GM12878 (cell line): Measurements from ENCODE around the gene SGMS1. TPM values are rescaled to one million over a fixed set of nuclear protein-coding genes. Genes with fewer than 3 reads are reported as not detected.

Experiments
- ATAC-seq: fragments of 200-7000 bp; cut with Tn5 transposase; 3 replicates; pipeline ENCODE4 v1.9.1; 2020; ENCODE audit warnings: mild to moderate bottlenecking, moderate library complexity
- BruUV-seq: library from RNA; stranded (reverse); fragments of 400-500 nt; replicated peaks from 2 replicates; lab custom pipeline; 2021; lab: Mats Ljungman, UMichigan
- CTCF ChIA-PET: fragments of 300-600 bp; sonication (Branson Sonifier 250); formaldehyde crosslinking; extraction: SDS; loops from one replicate; lab custom pipeline; 2021; ENCODE audit warnings: inconsistent platforms; lab: Yijun Ruan, JAX
- POLR2A ChIA-PET: fragments of 350-600 bp; formaldehyde crosslinking; extraction: SDS; loops from one replicate; lab custom pipeline; 2021; ENCODE audit warnings: inconsistent platforms; lab: Charles Lee
- RAD21 ChIA-PET: fragments of 300-600 bp; sonication (Branson Sonifier 250); formaldehyde crosslinking; loops from one replicate; lab custom pipeline; 2023; ENCODE audit warnings: antibody characterized with exemption; ENCODE audit not compliant: unreplicated experiment; lab: Charles Lee
- SMC1A ChIA-PET: fragments of 300-600 bp; sonication (Branson Sonifier 250); formaldehyde crosslinking; loops from one replicate; lab custom pipeline; 2023; ENCODE audit not compliant: unreplicated experiment, uncharacterized antibody; lab: Charles Lee
- DNase-seq: peaks from one replicate; pipeline ENCODE4 v3.0.0-alpha.2; 2011; ENCODE audit warnings: low read depth, low spot score
- FAIRE-seq: peaks from 3 replicates; lab custom pipeline; 2011; peaks lifted over from hg19 to GRCh38; lab: Jason Lieb, UNC
- H2AFZ ChIP-seq: 2 replicates; pipeline ENCODE4 v1.6.0; 2011; ENCODE audit warnings: low read depth, low read length, control low read depth; ENCODE audit not compliant: control insufficient read depth
- H3K27ac ChIP-seq: 2 replicates; pipeline ENCODE4 v1.5.1; 2011; ENCODE audit warnings: control low read depth; ENCODE audit not compliant: control insufficient read depth, insufficient read depth
- H3K27me3 ChIP-seq, 2 experiments: replicated peaks in 1 of 2; 2 replicates each; pipeline versions ENCODE4 v1.6.0 to v1.6.1; 2011; ENCODE audit warnings: low read length in 1 of 2; ENCODE audit not compliant: control insufficient read depth in 2 of 2, insufficient read depth in 2 of 2
- H3K36me3 ChIP-seq, 2 experiments: 2 replicates each; pipeline ENCODE4 v1.5.1; 2011; ENCODE audit warnings: low read length in 1 of 2; ENCODE audit not compliant: control insufficient read depth in 2 of 2, insufficient read depth in 2 of 2
- H3K4me1 ChIP-seq: 2 replicates; pipeline ENCODE4 v1.6.1; 2011; ENCODE audit warnings: mild to moderate bottlenecking, low read length, moderate library complexity, mixed read lengths; ENCODE audit not compliant: control insufficient read depth, insufficient read depth
- H3K4me2 ChIP-seq: 2 replicates; pipeline ENCODE4 v1.6.0; 2011; ENCODE audit warnings: control low read depth; ENCODE audit not compliant: control insufficient read depth, insufficient read depth
- H3K4me3 ChIP-seq: fragments of 200-600 bp; sonication (generic); 2 replicates; pipeline ENCODE4 v1.5.1; 2016
- H3K79me2 ChIP-seq: 2 replicates; pipeline ENCODE4 v1.6.0; 2011; ENCODE audit warnings: low read length; ENCODE audit not compliant: control insufficient read depth, insufficient read depth
- H3K9ac ChIP-seq: 2 replicates; pipeline ENCODE4 v1.8.0; 2011; ENCODE audit warnings: low read length, control low read depth, mixed read lengths; ENCODE audit not compliant: control insufficient read depth, insufficient read depth
- H3K9me3 ChIP-seq: replicated peaks from 3 replicates; pipeline ENCODE4 v1.5.1; 2011; ENCODE audit warnings: mild to moderate bottlenecking, low read length; ENCODE audit not compliant: control insufficient read depth, insufficient read depth
- H4K20me1 ChIP-seq: 2 replicates; pipeline ENCODE4 v1.6.0; 2011; ENCODE audit not compliant: control insufficient read depth, insufficient read depth
- BCL11A ChIP-seq: IDR thresholded peaks from 2 replicates; pipeline ENCODE4 v1.6.1; 2011; ENCODE audit warnings: low read depth, low read length
- CBFB ChIP-seq: IDR thresholded peaks from 2 replicates; pipeline ENCODE4 v1.6.1; 2016; ENCODE audit warnings: antibody characterized with exemption, low read depth
- ESRRA ChIP-seq: IDR thresholded peaks from 2 replicates; pipeline ENCODE4 v1.6.1; 2012; ENCODE audit warnings: mild to moderate bottlenecking, low read length, improper control_type of control experiment
- EZH2 ChIP-seq: IDR thresholded peaks from 2 replicates; pipeline ENCODE4 v1.6.1; 2012; ENCODE audit warnings: low read depth, mild to moderate bottlenecking, control low read depth, inconsistent platforms, low read length, borderline replicate concordance; ENCODE audit not compliant: control insufficient read depth
- HCFC1 ChIP-seq: fragments of 150-350 bp; IDR thresholded peaks from 2 replicates; pipeline ENCODE4 v1.6.1; 2014; ENCODE audit warnings: low read length
- IRF4 ChIP-seq: IDR thresholded peaks from 2 replicates; pipeline ENCODE4 v1.6.1; 2011; ENCODE audit warnings: low read depth, low read length
- NFIC ChIP-seq: IDR thresholded peaks from 2 replicates; pipeline ENCODE4 v1.6.1; 2012; ENCODE audit warnings: low read depth, mild to moderate bottlenecking, inconsistent platforms, low read length, moderate library complexity
- NFYB ChIP-seq: IDR thresholded peaks from 2 replicates; pipeline ENCODE4 v1.6.1; 2011; ENCODE audit warnings: low read depth, mild to moderate bottlenecking, low read length, improper control_type of control experiment, moderate library complexity; ENCODE audit not compliant: insufficient read depth
- NR2C1 ChIP-seq: fragments of 450-650 bp; IDR thresholded peaks from 2 replicates; pipeline ENCODE4 v1.6.1; 2017; ENCODE audit warnings: antibody characterized with exemption, mild to moderate bottlenecking, moderate library complexity
- NR2F1 ChIP-seq: fragments of 450-650 bp; conservative IDR thresholded peaks from 2 replicates; pipeline ENCODE4 v1.6.1; 2017; ENCODE audit warnings: mild to moderate bottlenecking
- SMARCA5 ChIP-seq: fragments of 450-650 bp; IDR thresholded peaks from 2 replicates; pipeline ENCODE4 v1.6.1; 2017; ENCODE audit warnings: mild to moderate bottlenecking
- WGBS: methylation state at CpG from one replicate; pipeline ENCODE4 v1.1.6; 2016; ENCODE audit warnings: low lambda C conversion rate; ENCODE audit not compliant: insufficient replicate concordance, insufficient coverage; ENCODE audit errors: missing lambda C conversion rate; 5-methylcytosine and 5-hydroxymethylcytosine counted together
- in situ Hi-C: fragments of 300-500 bp; cut with MboI; formaldehyde crosslinking; loops from 9 replicates; pipeline ENCODE4 v1.14.3; 2018; ENCODE audit warnings: mixed read lengths
- intact Hi-C: fragments of 100-400 bp; cut with micrococcal nuclease; formaldehyde crosslinking; loops from one replicate; pipeline ENCODE4 v1.14.2; 2022; ENCODE audit not compliant: unreplicated experiment
- polyA plus RNA-seq, 11 experiments: library from polyadenylated mRNA; depleted of rRNA in 4 of 11; unstranded in 6 of 11; stranded (reverse) in 5 of 11; fragments of >200 nt; fragmentation: Nextera tagmentation in 4 of 11; fragmentation: Illumina TruSeq in 1 of 11; extraction: Ambion mirVana in 4 of 11; extraction: Trizol in 1 of 11; gene quantifications; 1 replicate in 1 of 11; 2 replicates in 10 of 11; pipeline versions ENCODE4 v1.2.1 to v1.2.3, GENCODE V29; 2011 to 2016; ENCODE audit warnings: inconsistent platforms in 2 of 11, missing spikeins in 2 of 11, low read depth in 1 of 11
- total RNA-seq, 4 experiments: library from RNA; depleted of rRNA in 3 of 4; stranded (reverse); fragments of >200 nt in 3 of 4; fragmentation: Illumina TruSeq in 1 of 4; extraction: Trizol in 1 of 4; gene quantifications; 2 replicates each; pipeline versions ENCODE4 v1.2.1 to v1.2.3, GENCODE V29; 2013 to 2021
- TF ChIP-seq, protein P1 (sequence below): IDR thresholded peaks from 2 replicates; pipeline ENCODE4 v1.6.1; 2012; ENCODE audit warnings: low read depth, low read length, improper control_type of control experiment
- TF ChIP-seq, protein P2 (sequence below): fragments of 450-650 bp; formaldehyde crosslinking; IDR thresholded peaks from 2 replicates; pipeline ENCODE4 v1.4.0; 2022; ENCODE audit warnings: mild to moderate bottlenecking, moderate library complexity
- TF ChIP-seq, protein P3 (sequence below): IDR thresholded peaks from 2 replicates; pipeline ENCODE4 v1.6.1; 2012; ENCODE audit warnings: low read length, inconsistent platforms

Gene SGMS1
- total and polyA plus RNA-seq, 10 of the 15 experiments (the other 5 are each of a cell fraction or from before 2014, with no cell fraction given): 1.4 to 14.5 (median 4.9) TPM

DNA sequence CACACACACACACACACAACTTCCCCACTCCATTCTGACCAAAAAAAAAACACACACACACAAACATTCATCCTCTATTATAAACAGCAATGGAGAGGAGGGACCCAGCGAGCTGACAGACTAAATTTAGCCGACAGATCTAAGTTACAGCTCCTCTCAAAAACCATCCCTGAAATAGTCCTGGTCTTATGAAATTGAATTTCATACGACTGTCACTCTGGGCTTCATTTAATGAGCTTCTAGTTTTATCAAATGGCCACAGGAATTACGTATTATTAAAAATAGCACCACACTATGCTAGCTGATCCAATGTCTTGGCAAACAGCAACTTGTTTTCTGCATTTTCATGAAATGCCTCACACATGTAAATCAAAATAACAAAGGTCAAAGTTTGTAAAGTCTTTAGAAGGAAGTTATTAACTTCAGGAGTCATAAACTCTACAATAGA lies 241.2 kb downstream of the SGMS1 start:
- WGBS: 52% methylated on average over 4 of the region's 4 CpGs
- ATAC-seq (no peak), DNase-seq (no peak), FAIRE-seq (no peak)
- Histone ChIP-seq H3K4me3 (no peak overlapping the region), H3K9ac (no peak overlapping the region), H3K36me3 (peaks cover 0 to 3% of the 10 kb centered on the region in 2 experiments; a peak in 2 of 4 replicates), H4K20me1 (no peaks in the 10 kb centered on the region), H3K79me2 (peaks cover 77% of the 10 kb centered on the region), H3K27me3 (no peaks in the 10 kb centered on the region), H2AFZ (no peak overlapping the region), H3K9me3 (no peaks in the 10 kb centered on the region; the same call in 2 of the 3 replicates), H3K27ac (no peak overlapping the region), H3K4me2 (no peak overlapping the region), H3K4me1 (peaks cover 18% of the 10 kb centered on the region)
- ChIA-PET POLR2A (interaction anchor here (0.7 to 1.7 kb wide), 5 partner anchors 15 to 80 kb away, joined by 3 to 6 read pairs (median 3); no protein-coding TSS in a partner anchor), SMC1A (interaction anchor here (0.8 to 3.8 kb wide), 10 partner anchors 9 to 107 kb away, joined by 3 to 23 read pairs (median 10); no protein-coding TSS in a partner anchor), RAD21 (interaction anchor here (0.7 to 2.1 kb wide), 9 partner anchors 12 to 271 kb away, joined by 3 to 9 read pairs (median 4); no protein-coding TSS in a partner anchor), CTCF (interaction anchor here (1.0 to 3.0 kb wide), 4 partner anchors 12 to 57 kb away, joined by 3 to 11 read pairs (median 6); no protein-coding TSS in a partner anchor)
- in situ Hi-C loops (no loop called here), intact Hi-C loops (no loop called here)
- BruUV-seq: no TSS peak
- TF ChIP-seq HCFC1 (no peak), IRF4 (no peak), ESRRA (no peak), BCL11A (no peak), EZH2 (no peak), NFIC (no peak), CBFB (no peak), NFYB (no peak), SMARCA5 (no peak), NR2F1 (no peak), NR2C1 (no peak)
- TF ChIP-seq, protein P1, sequence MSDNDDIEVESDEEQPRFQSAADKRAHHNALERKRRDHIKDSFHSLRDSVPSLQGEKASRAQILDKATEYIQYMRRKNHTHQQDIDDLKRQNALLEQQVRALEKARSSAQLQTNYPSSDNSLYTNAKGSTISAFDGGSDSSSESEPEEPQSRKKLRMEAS: no peak
- TF ChIP-seq, protein P2, sequence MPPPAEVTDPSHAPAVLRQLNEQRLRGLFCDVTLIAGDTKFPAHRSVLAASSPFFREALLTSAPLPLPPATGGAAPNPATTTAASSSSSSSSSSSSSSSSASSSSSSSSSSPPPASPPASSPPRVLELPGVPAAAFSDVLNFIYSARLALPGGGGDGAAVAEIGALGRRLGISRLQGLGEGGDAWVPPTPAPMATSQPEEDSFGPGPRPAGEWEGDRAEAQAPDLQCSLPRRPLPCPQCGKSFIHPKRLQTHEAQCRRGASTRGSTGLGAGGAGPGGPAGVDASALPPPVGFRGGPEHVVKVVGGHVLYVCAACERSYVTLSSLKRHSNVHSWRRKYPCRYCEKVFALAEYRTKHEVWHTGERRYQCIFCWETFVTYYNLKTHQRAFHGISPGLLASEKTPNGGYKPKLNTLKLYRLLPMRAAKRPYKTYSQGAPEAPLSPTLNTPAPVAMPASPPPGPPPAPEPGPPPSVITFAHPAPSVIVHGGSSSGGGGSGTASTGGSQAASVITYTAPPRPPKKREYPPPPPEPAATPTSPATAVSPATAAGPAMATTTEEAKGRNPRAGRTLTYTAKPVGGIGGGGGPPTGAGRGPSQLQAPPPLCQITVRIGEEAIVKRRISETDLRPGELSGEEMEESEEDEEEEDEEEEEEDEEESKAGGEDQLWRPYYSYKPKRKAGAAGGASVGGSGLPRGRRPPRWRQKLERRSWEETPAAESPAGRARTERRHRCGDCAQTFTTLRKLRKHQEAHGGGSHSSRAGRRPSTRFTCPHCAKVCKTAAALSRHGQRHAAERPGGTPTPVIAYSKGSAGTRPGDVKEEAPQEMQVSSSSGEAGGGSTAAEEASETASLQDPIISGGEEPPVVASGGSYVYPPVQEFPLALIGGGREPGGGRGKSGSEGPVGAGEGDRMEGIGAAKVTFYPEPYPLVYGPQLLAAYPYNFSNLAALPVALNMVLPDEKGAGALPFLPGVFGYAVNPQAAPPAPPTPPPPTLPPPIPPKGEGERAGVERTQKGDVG (CRISPR knock-in tag): no peak
- TF ChIP-seq, protein P3, sequence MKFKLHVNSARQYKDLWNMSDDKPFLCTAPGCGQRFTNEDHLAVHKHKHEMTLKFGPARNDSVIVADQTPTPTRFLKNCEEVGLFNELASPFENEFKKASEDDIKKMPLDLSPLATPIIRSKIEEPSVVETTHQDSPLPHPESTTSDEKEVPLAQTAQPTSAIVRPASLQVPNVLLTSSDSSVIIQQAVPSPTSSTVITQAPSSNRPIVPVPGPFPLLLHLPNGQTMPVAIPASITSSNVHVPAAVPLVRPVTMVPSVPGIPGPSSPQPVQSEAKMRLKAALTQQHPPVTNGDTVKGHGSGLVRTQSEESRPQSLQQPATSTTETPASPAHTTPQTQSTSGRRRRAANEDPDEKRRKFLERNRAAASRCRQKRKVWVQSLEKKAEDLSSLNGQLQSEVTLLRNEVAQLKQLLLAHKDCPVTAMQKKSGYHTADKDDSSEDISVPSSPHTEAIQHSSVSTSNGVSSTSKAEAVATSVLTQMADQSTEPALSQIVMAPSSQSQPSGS: no peak
